Measurements from ENCODE around the gene MAN1C1.

The MAN1C1 gene

GRCh38 chr1:25790472-25790871, 173.9 kb downstream of the MAN1C1 start:
- DNase-seq, result no peak

- no peak for DNase-seq
These were observed 175.5 kb downstream of the MAN1C1 start for GRCh38 chr1:25792115-25792514.

- no peak for DNase-seq
These were observed 177.1 kb downstream of the MAN1C1 start for GRCh38 chr1:25793585-25794170.

GRCh38 chr1:25794325-25794724, 177.7 kb downstream of the MAN1C1 start:
- DNase-seq, result no peak

- no peak for DNase-seq
These were observed 178.6 kb downstream of the MAN1C1 start for GRCh38 chr1:25795211-25795610.

- DNase-seq, result no peak
These were observed 179.6 kb downstream of the MAN1C1 start for GRCh38 chr1:25795946-25796810.

GRCh38 chr1:25796811-25797458, 180.3 kb downstream of the MAN1C1 start:
- DNase-seq, result peak; percentile 88

GRCh38 chr1:25797939-25798338, 181.3 kb downstream of the MAN1C1 start:
- DNase-seq, result no peak

- DNase-seq, result no peak
These were observed 182.2 kb downstream of the MAN1C1 start for GRCh38 chr1:25798666-25799351.

GRCh38 chr1:25799352-25799934, 182.9 kb downstream of the MAN1C1 start:
- no peak for DNase-seq

GRCh38 chr1:25799935-25800702, 183.5 kb downstream of the MAN1C1 start, which contains the start of gene SELENON:
SELENON (plus strand) TSS chr1:25800193; CDS start chr1:25800231, 38 bp downstream.
- DNase-seq, result peak; percentile 86

GRCh38 chr1:25800703-25801377, 184.2 kb downstream of the MAN1C1 start:
- DNase-seq, result no peak

GRCh38 chr1:25802915-25803314, 186.3 kb downstream of the MAN1C1 start:
- no peak for DNase-seq

- DNase-seq, result no peak
These were observed 186.8 kb downstream of the MAN1C1 start for GRCh38 chr1:25803368-25803767.

GRCh38 chr1:25804244-25804963, 187.8 kb downstream of the MAN1C1 start:
- DNase-seq, result no peak

- DNase-seq, result no peak
These were observed 188.6 kb downstream of the MAN1C1 start for GRCh38 chr1:25804964-25805862.

GRCh38 chr1:25805863-25806225, 189.3 kb downstream of the MAN1C1 start:
- DNase-seq, result peak; percentile 61

- DNase-seq, result no peak
These were observed 189.8 kb downstream of the MAN1C1 start for GRCh38 chr1:25806418-25806817.
